CD4-positive, alpha-beta memory T cell (primary cell): ENCODE data around the gene RGL2. TPM values are rescaled to one million over a fixed set of nuclear protein-coding genes. Genes with fewer than 3 reads are reported as not detected.
A peak's percentile ranks its signal among the peaks of the same experiment; 100 is the strongest.

Experiments
- CTCF ChIA-PET: fragments of 350-600 bp; sonication (Branson Sonifier 250); formaldehyde crosslinking; loops from one replicate; lab custom pipeline; 2021; ENCODE audit warnings: inconsistent platforms; ENCODE audit not compliant: partially characterized antibody; lab: Charles Lee
- POLR2A ChIA-PET: fragments of 350-600 bp; sonication (Branson Sonifier 250); formaldehyde crosslinking; loops from one replicate; lab custom pipeline; 2021; ENCODE audit not compliant: partially characterized antibody; lab: Charles Lee
- DNase-seq, 5 donors: peaks; one replicate each; pipeline versions ENCODE4 v3.0.0 to v3.0.0-alpha.2; 2020 to 2022; ENCODE audit warnings: mixed read lengths in 1 of 5
- H3K27ac ChIP-seq: one replicate; pipeline ENCODE4 v1.7.0; 2013; ENCODE audit warnings: low read depth, low read length
- H3K27me3 ChIP-seq: 2 replicates; pipeline ENCODE4 v1.7.0; 2013; ENCODE audit warnings: mild to moderate bottlenecking, low read length, moderate library complexity; ENCODE audit not compliant: insufficient read depth
- H3K36me3 ChIP-seq: 2 replicates; pipeline ENCODE4 v1.7.0; 2013; ENCODE audit warnings: mild to moderate bottlenecking, low read length, moderate library complexity; ENCODE audit not compliant: insufficient read depth
- H3K4me1 ChIP-seq: 2 replicates; pipeline ENCODE4 v1.7.0; 2013; ENCODE audit warnings: mild to moderate bottlenecking, low read length, moderate library complexity; ENCODE audit not compliant: insufficient read depth
- H3K4me3 ChIP-seq, 2 donors: one replicate each; pipeline ENCODE4 v1.7.0; 2013; ENCODE audit warnings: low read length in 2 of 2, mild to moderate bottlenecking in 1 of 2
- H3K9me3 ChIP-seq, 2 donors: one replicate each; pipeline ENCODE4 v1.7.0; 2013; ENCODE audit warnings: low read length in 2 of 2, control low read depth in 1 of 2; ENCODE audit not compliant: control insufficient read depth in 1 of 2
- H3K27ac Mint-ChIP-seq, 7 donors: one replicate each; pipeline ENCODE4 v1.8.0; 2020 to 2021; ENCODE audit warnings: mixed read lengths in 7 of 7, mild to moderate bottlenecking in 6 of 7, inconsistent platforms in 3 of 7, moderate library complexity in 3 of 7
- H3K27me3 Mint-ChIP-seq, 2 donors: one replicate each; pipeline ENCODE4 v1.8.0; 2020 to 2021; ENCODE audit warnings: mixed read lengths in 2 of 2
- H3K36me3 Mint-ChIP-seq, 2 donors: one replicate each; pipeline ENCODE4 v1.8.0; 2020 to 2021; ENCODE audit warnings: mixed read lengths in 2 of 2, inconsistent platforms in 1 of 2, mild to moderate bottlenecking in 1 of 2
- H3K4me1 Mint-ChIP-seq, 4 donors: one replicate each; pipeline ENCODE4 v1.8.0; 2020 to 2021; ENCODE audit warnings: mixed read lengths in 4 of 4, mild to moderate bottlenecking in 1 of 4
- H3K4me3 Mint-ChIP-seq, 8 donors: one replicate each; pipeline ENCODE4 v1.8.0; 2020 to 2021; ENCODE audit warnings: mixed read lengths in 8 of 8, mild to moderate bottlenecking in 7 of 8, moderate library complexity in 6 of 8, inconsistent platforms in 3 of 8
- H3K9me3 Mint-ChIP-seq, 8 donors: one replicate each; pipeline ENCODE4 v1.8.0; 2020 to 2021; ENCODE audit warnings: mixed read lengths in 8 of 8, mild to moderate bottlenecking in 5 of 8, inconsistent platforms in 3 of 8, moderate library complexity in 1 of 8
- intact Hi-C: fragments of 100-400 bp; cut with micrococcal nuclease; formaldehyde crosslinking; loops from one replicate; pipeline ENCODE4 v1.15.1; 2023
- polyA plus RNA-seq, 2 donors: library from polyadenylated mRNA; unstranded; fragments of 300-500 nt; fragmentation: Illumina TruSeq; gene quantifications; one replicate each; pipeline ENCODE4 v1.2.3, GENCODE V29; 2021
- total RNA-seq, 2 experiments: library from RNA; stranded (reverse); gene quantifications; one replicate each; pipeline ENCODE4 v1.2.3, GENCODE V29; 2021

The RGL2 gene
- total and polyA plus RNA-seq, 4 experiments from 2014 or later: 10.0 to 67.9 (median 39.6) TPM

GRCh38 chr6:33339193-33339592 is 40.5 kb upstream of the RGL2 start:
- Histone ChIP-seq H3K9me3 (no peaks in the 10 kb centered on the region), H3K36me3 (no peaks in the 10 kb centered on the region), H3K4me3 (no peak overlapping the region), H3K27me3 (no peaks in the 10 kb centered on the region), H3K4me1 (peaks cover 25% of the 10 kb centered on the region), H3K27ac (no peak overlapping the region)
- Mint-ChIP-seq H3K36me3 (no peaks in the 10 kb centered on the region), H3K4me1 (peaks cover 14 to 28% (median 19%) of the 10 kb centered on the region in 4 donors), H3K27ac (peak overlapping the region in 2 of 7 donors; percentile 30 to 59), H3K9me3 (peaks cover 0 to 6% (median 0%) of the 10 kb centered on the region in 8 donors), H3K4me3 (no peak overlapping the region), H3K27me3 (no peaks in the 10 kb centered on the region)
- ChIA-PET POLR2A (no interaction called here), CTCF (no interaction called here)
- no peak for DNase-seq
- intact Hi-C loops: no loop called here

- ChIA-PET POLR2A (interaction anchor here (0.8 to 1.1 kb wide), 3 partner anchors 9 to 19 kb away, joined by 3 to 4 read pairs (median 3); partner anchors contain the start of gene ZBTB22), CTCF (no interaction called here)
- no peaks in the 10 kb centered on the region for H3K9me3 ChIP-seq
- Mint-ChIP-seq H3K4me3 (no peak overlapping the region), H3K27ac (no peak overlapping the region), H3K27me3 (no peaks in the 10 kb centered on the region), H3K9me3 (peaks cover 0 to 2% (median 0%) of the 10 kb centered on the region in 8 donors), H3K36me3 (no peaks in the 10 kb centered on the region), H3K4me1 (peaks cover 6 to 14% (median 11%) of the 10 kb centered on the region in 4 donors)
- no peaks in the 10 kb centered on the region for H3K36me3 ChIP-seq
- H3K4me3 ChIP-seq: no peak overlapping the region
- H3K27ac ChIP-seq: no peak overlapping the region
- no peaks in the 10 kb centered on the region for H3K27me3 ChIP-seq
- no peak for DNase-seq
- intact Hi-C loops: no loop called here
- H3K4me1 ChIP-seq: no peaks in the 10 kb centered on the region
Measured at GRCh38 chr6:33336495-33336894, 37.8 kb upstream of the RGL2 start.

- Mint-ChIP-seq H3K4me3 (no peak overlapping the region), H3K4me1 (peaks cover 6 to 14% (median 11%) of the 10 kb centered on the region in 4 donors), H3K27me3 (no peaks in the 10 kb centered on the region), H3K9me3 (peaks cover 0 to 2% (median 0%) of the 10 kb centered on the region in 8 donors), H3K36me3 (no peaks in the 10 kb centered on the region), H3K27ac (no peak overlapping the region)
- intact Hi-C loops: no loop called here
- H3K9me3 ChIP-seq: no peaks in the 10 kb centered on the region
- no peak overlapping the region for H3K27ac ChIP-seq
- POLR2A ChIA-PET: interaction anchor here (0.8 to 0.9 kb wide), 2 partner anchors 9 to 18 kb away, joined by 3 read pairs; partner anchors contain the start of gene ZBTB22
- no peak for DNase-seq
- H3K36me3 ChIP-seq: no peaks in the 10 kb centered on the region
- no peak overlapping the region for H3K4me3 ChIP-seq
- CTCF ChIA-PET: interaction anchor here (0.7 to 1.8 kb wide), 4 partner anchors 8 to 272 kb away, joined by 3 to 5 read pairs (median 4); no protein-coding TSS in a partner anchor
- no peaks in the 10 kb centered on the region for H3K4me1 ChIP-seq
- H3K27me3 ChIP-seq: no peaks in the 10 kb centered on the region
Measured at GRCh38 chr6:33335916-33336315, 37.2 kb upstream of the RGL2 start.

- Histone ChIP-seq H3K4me1 (no peaks in the 10 kb centered on the region), H3K27ac (no peak overlapping the region), H3K4me3 (no peak overlapping the region), H3K36me3 (no peaks in the 10 kb centered on the region), H3K9me3 (no peaks in the 10 kb centered on the region), H3K27me3 (no peaks in the 10 kb centered on the region)
- DNase-seq: no peak
- peaks cover 0 to 2% (median 0%) of the 10 kb centered on the region in 8 donors for H3K9me3 Mint-ChIP-seq
- intact Hi-C loops: no loop called here
- ChIA-PET CTCF (no interaction called here), POLR2A (interaction anchor here (0.6 to 0.9 kb wide), 3 partner anchors 10 to 237 kb away, joined by 3 to 5 read pairs (median 3); partner anchors contain the start of gene ZBTB22)
- H3K36me3 Mint-ChIP-seq: no peaks in the 10 kb centered on the region
- H3K27ac Mint-ChIP-seq: peak overlapping the region in 1 of 7 donors; percentile 29
- H3K27me3 Mint-ChIP-seq: no peaks in the 10 kb centered on the region
- peaks cover 4 to 11% (median 6%) of the 10 kb centered on the region in 4 donors for H3K4me1 Mint-ChIP-seq
- H3K4me3 Mint-ChIP-seq: no peak overlapping the region
Measured at GRCh38 chr6:33333666-33334065, 34.9 kb upstream of the RGL2 start.

GRCh38 chr6:33330736-33331135 is 32.0 kb upstream of the RGL2 start:
- H3K36me3 Mint-ChIP-seq: no peaks in the 10 kb centered on the region
- peaks cover 4 to 11% (median 6%) of the 10 kb centered on the region in 4 donors for H3K4me1 Mint-ChIP-seq
- H3K27me3 Mint-ChIP-seq: no peaks in the 10 kb centered on the region
- ChIA-PET POLR2A (no interaction called here), CTCF (interaction anchor here (1.1 kb wide), 1 partner anchor 54 kb away, joined by 3 read pairs; the partner anchor contains the start of gene B3GALT4)
- DNase-seq: no peak
- intact Hi-C loops: no loop called here
- Histone ChIP-seq H3K4me3 (no peak overlapping the region), H3K27me3 (no peaks in the 10 kb centered on the region), H3K9me3 (no peaks in the 10 kb centered on the region), H3K4me1 (no peaks in the 10 kb centered on the region), H3K27ac (no peak overlapping the region), H3K36me3 (no peaks in the 10 kb centered on the region)
- no peak overlapping the region for H3K27ac Mint-ChIP-seq
- H3K9me3 Mint-ChIP-seq: peaks cover 0 to 2% (median 0%) of the 10 kb centered on the region in 8 donors
- no peak overlapping the region for H3K4me3 Mint-ChIP-seq

- Mint-ChIP-seq H3K9me3 (no peaks in the 10 kb centered on the region), H3K4me3 (no peak overlapping the region), H3K27ac (peak overlapping the region in 2 of 7 donors; percentile 30 to 48), H3K36me3 (no peaks in the 10 kb centered on the region), H3K27me3 (no peaks in the 10 kb centered on the region), H3K4me1 (peaks cover 3 to 11% (median 3%) of the 10 kb centered on the region in 4 donors)
- Histone ChIP-seq H3K27me3 (no peaks in the 10 kb centered on the region), H3K9me3 (no peaks in the 10 kb centered on the region), H3K36me3 (no peaks in the 10 kb centered on the region), H3K27ac (no peak overlapping the region), H3K4me3 (no peak overlapping the region), H3K4me1 (peaks cover 4% of the 10 kb centered on the region)
- CTCF ChIA-PET: no interaction called here
- intact Hi-C loops: no loop called here
- no peak for DNase-seq
- POLR2A ChIA-PET: interaction anchor here (0.9 to 1.2 kb wide), 2 partner anchors 15 to 16 kb away, joined by 6 read pairs; no protein-coding TSS in a partner anchor
Measured at GRCh38 chr6:33329058-33329457, 30.3 kb upstream of the RGL2 start.

GRCh38 chr6:33324125-33324524 is 25.4 kb upstream of the RGL2 start:
- no peak for DNase-seq
- peaks cover 42% of the 10 kb centered on the region for H3K4me1 ChIP-seq
- H3K27me3 ChIP-seq: no peaks in the 10 kb centered on the region
- peaks cover 28 to 54% (median 42%) of the 10 kb centered on the region in 4 donors for H3K4me1 Mint-ChIP-seq
- peak overlapping the region; percentile 53 to 68 for H3K4me3 ChIP-seq
- H3K4me3 Mint-ChIP-seq: peak overlapping the region; percentile 94 to 100 (median 98)
- POLR2A ChIA-PET: interaction anchor here (1.1 kb wide), 1 partner anchor 297 kb away, joined by 3 read pairs; the partner anchor contains the start of gene ITPR3
- no peaks in the 10 kb centered on the region for H3K9me3 ChIP-seq
- CTCF ChIA-PET: interaction anchor here (0.7 kb wide), 1 partner anchor 12 kb away, joined by 3 read pairs; no protein-coding TSS in a partner anchor
- intact Hi-C loops: no loop called here
- peak overlapping the region in 6 of 7 donors; percentile 42 to 100 (median 95) for H3K27ac Mint-ChIP-seq
- no peaks in the 10 kb centered on the region for H3K27me3 Mint-ChIP-seq
- H3K36me3 ChIP-seq: peaks cover 26% of the 10 kb centered on the region
- peak overlapping the region; percentile 88 for H3K27ac ChIP-seq
- peaks cover 29 to 34% of the 10 kb centered on the region in 2 donors for H3K36me3 Mint-ChIP-seq
- H3K9me3 Mint-ChIP-seq: peaks cover 0 to 4% (median 0%) of the 10 kb centered on the region in 8 donors
